Renal cortical epithelial cell (primary cell): ENCODE results near the gene TCF7L1. TPM values are rescaled to one million over a fixed set of nuclear protein-coding genes. Genes with fewer than 3 reads are reported as not detected.
"Not testable (repeated sequence)": the region's sequence is repeated elsewhere in the genome, so short reads cannot be mapped to it uniquely, and the experiment has no call there.

Experiments
- DNase-seq: peaks from one replicate; pipeline ENCODE4 v3.0.0-alpha.2; 2011; ENCODE audit warnings: low read depth
- total RNA-seq: library from RNA; depleted of rRNA; stranded (reverse); fragments of >200 nt; gene quantifications from 2 replicates; pipeline ENCODE4 v1.2.3, GENCODE V29; 2014

The TCF7L1 gene
- total RNA-seq, 1 donor from 2014 or later = 1.4 TPM

- peak; percentile 98 for DNase-seq
These were observed 191.7 kb downstream of the TCF7L1 start for GRCh38 chr2:85324639-85325465.

- DNase-seq = no peak
These were observed 192.2 kb downstream of the TCF7L1 start for GRCh38 chr2:85325466-85325811.

- no peak for DNase-seq
These were observed 193.4 kb downstream of the TCF7L1 start for GRCh38 chr2:85326406-85327159.

GRCh38 chr2:85327160-85327821, 194.1 kb downstream of the TCF7L1 start:
- DNase-seq = peak; percentile 23

- peak; percentile 69 for DNase-seq
These were observed 194.8 kb downstream of the TCF7L1 start, which contains the start of gene TGOLN2 for GRCh38 chr2:85327822-85328617. Gene TGOLN2, minus strand, starts transcription at chr2:85327989. Its CDS starts 27 bp downstream, at chr2:85327962.

GRCh38 chr2:85329181-85329651, 196.0 kb downstream of the TCF7L1 start:
- no peak for DNase-seq

- not testable (repeated sequence) for DNase-seq
These were observed 196.5 kb downstream of the TCF7L1 start for GRCh38 chr2:85329701-85330100.

- no peak for DNase-seq
These were observed 197.8 kb downstream of the TCF7L1 start for GRCh38 chr2:85330839-85331636.

- not testable (repeated sequence) for DNase-seq
These were observed 200.7 kb downstream of the TCF7L1 start for GRCh38 chr2:85333877-85334276.

GRCh38 chr2:85334928-85335327, 201.7 kb downstream of the TCF7L1 start:
- no peak for DNase-seq

- DNase-seq = no peak
These were observed 207.1 kb downstream of the TCF7L1 start for GRCh38 chr2:85340034-85340892.

GRCh38 chr2:85341269-85342029, 208.3 kb downstream of the TCF7L1 start:
- DNase-seq = no peak

GRCh38 chr2:85342156-85342555, 209.0 kb downstream of the TCF7L1 start:
- DNase-seq = no peak

- DNase-seq = not testable (repeated sequence)
These were observed 210.2 kb downstream of the TCF7L1 start for GRCh38 chr2:85343207-85343895.

- no peak for DNase-seq
These were observed 211.3 kb downstream of the TCF7L1 start for GRCh38 chr2:85344356-85344954.

- no peak for DNase-seq
These were observed 214.4 kb downstream of the TCF7L1 start for GRCh38 chr2:85347599-85347998.

GRCh38 chr2:85353876-85354285, 220.7 kb downstream of the TCF7L1 start:
- peak; percentile 8 for DNase-seq
